Suppressor macrophage (primary cell): ENCODE data around the gene PES1.
"Not testable (repeated sequence)": the region's sequence is repeated elsewhere in the genome, so short reads cannot be mapped to it uniquely, and the experiment has no call there.

ENCODE experiments used
- DNase-seq, 4 experiments: peaks; one replicate each; pipeline ENCODE4 v3.0.0-alpha.2; 2020 to 2022
- total RNA-seq, 17 experiments: gene quantifications; one replicate each; lab custom pipeline; 2026; ENCODE audit warnings: mixed read lengths in 6 of 17, inconsistent platforms in 3 of 17; lab: John Stamatoyannopoulos, UW

Gene PES1
- 24.4 to 98.7 (median 44.6) reads per million in 17 experiments for total RNA-seq

DNA sequence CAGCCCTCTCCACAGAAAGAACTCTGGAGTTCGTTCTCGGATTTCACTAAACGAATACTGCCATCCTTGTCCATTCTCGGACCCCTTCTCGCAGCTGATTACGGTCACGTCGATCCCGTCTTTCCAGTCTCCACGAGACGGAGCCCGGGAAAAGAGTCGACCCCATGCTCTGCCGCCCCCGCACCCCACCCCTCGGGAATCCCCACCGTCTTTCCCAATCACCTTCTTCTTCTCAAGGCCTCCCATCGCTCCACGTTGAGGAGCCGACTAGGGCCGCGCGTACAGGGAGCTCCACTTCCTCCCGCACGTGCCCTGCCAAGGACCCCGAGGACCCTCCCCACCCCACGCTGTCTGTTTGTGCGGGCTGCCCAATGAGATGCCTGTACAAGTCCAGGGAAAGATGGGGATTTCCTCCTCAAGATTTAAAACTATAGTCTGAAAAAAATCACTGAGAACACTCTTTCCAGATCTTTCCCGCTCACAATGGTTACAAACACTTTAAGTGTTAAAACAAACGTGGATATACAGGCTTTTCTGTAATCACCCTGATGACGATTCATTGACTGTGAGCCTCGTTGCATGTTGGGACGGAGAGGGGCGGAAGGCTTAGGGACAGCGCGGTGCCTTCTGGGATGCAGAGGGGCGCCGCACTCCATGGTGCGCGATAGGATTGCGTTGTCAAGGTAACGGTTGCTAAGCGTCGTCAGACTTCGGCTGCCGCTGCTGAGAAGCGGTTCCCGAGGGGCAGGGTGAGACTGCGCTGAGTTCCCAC lies at the start of gene PES1:
Gene PES1, minus strand, starts transcription at position 323 of the 772 bp plus-strand sequence. Its CDS starts 77 bp downstream, at position 246.
- DNase-seq = peak; percentile 97 to 99 (median 98)

GRCh38 chr22:30640839-30641430 lies 49.2 kb upstream of the PES1 start:
- peak in 3 of 4 experiments; percentile 26 to 37 (median 34) for DNase-seq

GRCh38 chr22:30640361-30640760 lies 48.7 kb upstream of the PES1 start:
- no peak for DNase-seq

- DNase-seq = no peak
These were observed 46.0 kb upstream of the PES1 start for GRCh38 chr22:30637701-30638114.

GRCh38 chr22:30636226-30637077 lies 44.7 kb upstream of the PES1 start:
- peak in 1 of 4 experiments; percentile 33 for DNase-seq

GRCh38 chr22:30635273-30636225 lies 43.8 kb upstream of the PES1 start, which contains the start of gene SLC35E4:
Gene SLC35E4, plus strand, starts transcription at chr22:30635781. Its CDS starts 670 bp downstream, at chr22:30636451.
- DNase-seq = peak; percentile 84 to 97 (median 92)

DNA sequence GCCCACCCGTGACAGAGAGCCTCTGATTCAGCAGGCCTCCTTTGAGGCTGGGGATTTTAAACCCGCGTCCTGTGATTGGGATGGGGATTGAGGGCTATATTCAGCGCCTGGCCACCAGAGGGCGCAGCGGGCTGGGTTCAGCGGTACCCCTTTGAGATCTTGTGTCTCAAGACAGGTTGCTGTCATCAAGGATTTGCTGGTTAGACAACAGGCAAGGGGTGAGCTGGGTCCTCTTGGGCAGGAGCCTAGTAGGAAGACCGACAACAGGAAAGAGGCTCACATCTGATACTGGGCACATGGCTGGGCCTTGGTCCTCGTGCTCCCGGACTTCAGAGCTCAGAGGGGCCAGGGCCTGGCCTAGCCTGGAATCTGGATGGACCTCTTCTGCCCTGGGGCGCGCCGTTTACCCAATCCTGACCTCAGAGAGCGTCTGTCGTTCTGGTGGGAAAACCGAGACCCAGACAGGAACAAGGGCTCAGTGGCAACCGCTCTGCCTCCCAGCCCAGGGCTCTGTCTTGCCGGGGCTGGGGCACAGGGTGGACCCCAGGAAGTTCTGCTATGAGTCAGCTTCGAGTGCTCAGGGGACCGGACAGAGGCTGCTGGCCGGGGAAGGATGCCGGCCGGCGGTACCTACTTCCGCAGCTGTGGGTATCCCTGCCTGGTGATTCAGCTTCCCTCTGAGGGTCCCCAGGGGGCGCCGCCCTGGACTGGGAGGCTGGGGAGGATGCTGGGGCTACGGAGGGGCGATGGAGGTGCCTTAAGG lies 42.9 kb upstream of the PES1 start:
- peak; percentile 88 to 94 (median 92) for DNase-seq

- not testable (repeated sequence) for DNase-seq
These were observed 39.8 kb upstream of the PES1 start for GRCh38 chr22:30631469-30631868.

- DNase-seq = no peak
These were observed 36.8 kb upstream of the PES1 start for GRCh38 chr22:30628491-30628890.

DNA sequence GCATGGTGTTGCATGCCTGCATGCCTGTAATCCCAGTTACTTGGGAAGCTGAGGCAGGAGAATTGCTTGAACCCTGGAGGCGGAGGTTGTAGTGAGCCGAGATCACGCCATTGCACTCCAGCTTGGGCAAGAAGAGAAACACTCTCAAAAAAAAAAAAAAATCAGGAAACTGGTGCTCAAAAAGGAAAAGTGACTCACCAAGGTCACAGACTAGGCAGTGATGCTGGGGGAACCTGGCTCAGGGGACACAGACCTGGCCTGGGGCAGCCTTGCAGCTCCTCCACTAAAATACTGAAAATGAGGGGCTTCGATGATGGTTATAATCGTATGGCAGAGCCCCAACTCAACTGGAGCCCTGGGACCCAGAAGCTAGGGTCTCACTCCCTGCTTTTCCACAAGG lies 35.8 kb upstream of the PES1 start:
- DNase-seq = peak in 3 of 4 experiments; percentile 50 to 53 (median 53)

DNA sequence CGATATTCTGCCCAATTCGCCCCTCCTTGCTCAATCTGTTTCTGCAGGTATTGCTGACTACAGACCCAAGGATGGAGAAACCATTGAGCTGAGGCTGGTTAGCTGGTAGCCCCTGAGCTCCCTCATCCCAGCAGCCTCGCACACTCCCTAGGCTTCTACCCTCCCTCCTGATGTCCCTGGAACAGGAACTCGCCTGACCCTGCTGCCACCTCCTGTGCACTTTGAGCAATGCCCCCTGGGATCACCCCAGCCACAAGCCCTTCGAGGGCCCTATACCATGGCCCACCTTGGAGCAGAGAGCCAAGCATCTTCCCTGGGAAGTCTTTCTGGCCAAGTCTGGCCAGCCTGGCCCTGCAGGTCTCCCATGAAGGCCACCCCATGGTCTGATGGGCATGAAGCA lies 34.7 kb upstream of the PES1 start:
- DNase-seq = no peak

- DNase-seq = not testable (repeated sequence)
These were observed 28.2 kb upstream of the PES1 start for GRCh38 chr22:30619909-30620308.

DNA sequence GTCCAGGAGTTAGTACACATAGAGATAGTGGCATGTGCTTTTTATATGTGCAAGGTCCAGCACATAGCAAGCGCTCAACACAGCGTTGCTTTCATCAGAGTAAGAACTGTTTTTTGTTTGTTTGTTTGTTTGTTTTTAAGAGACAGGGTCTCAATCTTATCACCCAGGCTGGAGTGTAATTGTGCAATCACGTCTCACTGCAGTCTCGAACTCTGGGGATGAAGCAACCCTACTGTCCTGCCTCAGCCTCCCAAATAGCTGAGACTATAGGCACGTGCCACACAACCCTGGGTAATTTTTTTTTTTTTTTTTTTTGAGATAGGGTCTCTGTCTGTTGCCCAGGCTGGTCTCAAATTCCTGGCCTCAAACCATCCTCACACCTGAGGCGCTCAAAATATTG lies 26.1 kb upstream of the PES1 start:
- DNase-seq = no peak

- DNase-seq = peak; percentile 58 to 84 (median 70)
These were observed 23.8 kb upstream of the PES1 start for GRCh38 chr22:30615543-30615954.

DNA sequence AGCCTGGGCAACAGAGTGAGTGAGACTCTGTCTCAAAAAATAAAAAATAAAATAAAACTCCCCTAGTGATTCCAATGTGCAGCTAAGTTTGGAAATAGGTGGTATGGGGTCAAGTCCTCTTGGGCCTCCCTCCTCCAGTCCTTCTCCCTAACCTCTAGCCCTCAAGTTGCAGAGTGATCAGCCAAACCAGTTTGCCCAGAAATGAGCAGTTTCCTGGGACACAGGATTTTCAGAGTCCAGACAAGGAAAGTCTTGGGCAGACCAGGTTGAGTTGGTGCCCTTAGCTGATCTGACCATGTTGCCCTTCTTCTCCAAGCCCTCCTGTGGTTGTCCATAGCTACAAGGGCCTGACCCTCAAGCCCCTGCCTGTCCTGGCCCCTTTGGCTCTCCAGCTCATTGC lies 23.2 kb upstream of the PES1 start:
- no peak for DNase-seq

DNA sequence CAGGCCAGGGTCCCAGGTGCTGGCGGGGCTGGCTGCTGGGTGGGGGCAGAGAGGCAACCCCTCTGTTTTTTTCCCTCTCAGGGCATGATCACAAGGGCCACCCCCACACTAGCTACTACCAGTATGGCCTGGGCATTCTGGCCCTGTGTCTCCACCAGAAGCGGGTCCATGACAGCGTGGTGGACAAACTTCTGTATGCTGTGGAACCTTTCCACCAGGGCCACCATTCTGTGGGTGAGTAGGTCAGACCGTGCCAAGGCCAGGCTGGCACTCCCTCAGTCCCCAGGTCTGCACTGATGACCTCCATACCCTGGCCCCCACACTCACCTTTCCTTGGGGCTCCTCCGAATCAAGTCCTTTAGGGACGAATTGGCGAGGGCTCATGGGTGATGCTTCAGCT lies 22.6 kb upstream of the PES1 start:
- no peak for DNase-seq

DNA sequence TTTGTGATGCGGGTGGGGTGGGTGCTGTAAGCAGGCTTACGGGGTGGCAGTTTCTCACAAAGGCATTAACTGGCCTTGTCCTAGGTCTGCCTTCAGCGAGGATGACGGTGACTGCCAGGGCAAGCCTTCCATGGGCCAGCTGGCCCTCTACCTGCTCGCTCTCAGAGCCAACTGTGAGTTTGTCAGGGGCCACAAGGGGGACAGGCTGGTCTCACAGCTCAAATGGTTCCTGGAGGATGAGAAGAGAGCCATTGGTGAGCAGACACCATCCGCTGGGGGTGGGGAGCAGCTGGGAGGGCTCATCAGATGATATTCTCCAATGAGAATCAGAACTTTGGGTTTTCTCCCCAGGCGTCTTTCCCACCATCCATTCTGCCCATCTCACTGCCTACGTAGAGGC lies 21.1 kb upstream of the PES1 start:
- DNase-seq = no peak

DNA sequence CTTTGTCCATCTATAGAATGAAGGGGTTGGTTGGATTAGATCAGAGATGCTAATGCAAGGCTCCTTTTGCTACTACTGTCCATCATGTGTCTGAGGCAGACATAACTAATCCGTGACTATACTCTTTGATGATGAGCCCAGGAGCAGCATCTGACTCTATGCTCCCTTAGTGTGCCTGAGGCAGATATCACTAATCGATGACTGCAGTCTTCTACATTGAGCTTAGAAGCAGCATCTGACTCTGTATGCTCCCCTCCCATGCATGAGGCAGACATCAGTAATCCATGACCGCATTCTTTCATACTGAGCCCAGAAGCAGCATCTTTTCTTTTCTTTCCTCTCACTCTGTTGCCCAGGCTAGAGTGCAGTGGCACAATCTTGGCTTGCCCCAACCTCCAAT lies 19.5 kb upstream of the PES1 start:
- DNase-seq = no peak

DNA sequence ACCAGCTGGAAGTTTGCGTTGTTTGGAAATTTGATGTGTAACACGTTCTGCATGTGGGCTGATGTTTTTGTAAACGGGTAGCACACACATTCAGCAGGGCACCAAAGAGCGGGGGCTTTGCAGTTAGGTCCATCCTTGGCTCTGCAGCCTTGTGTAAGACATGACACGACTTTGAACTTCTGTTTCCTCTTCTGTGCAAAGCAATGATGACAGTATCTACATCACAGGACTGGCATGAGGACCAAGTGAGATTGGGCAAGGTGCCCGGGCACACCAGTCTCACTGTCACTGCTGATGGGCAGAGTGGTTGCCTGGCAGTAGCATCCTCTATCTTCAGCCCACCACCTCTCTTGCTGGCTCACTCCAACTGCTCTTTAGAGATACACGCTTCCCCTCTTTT lies 18.6 kb upstream of the PES1 start:
- DNase-seq = peak; percentile 92 to 98 (median 93)

GRCh38 chr22:30609260-30610185 lies 17.8 kb upstream of the PES1 start:
- DNase-seq = peak; percentile 83 to 93 (median 90)
